ENCODE data around the gene ADAMTS2.
"Not testable (repeated sequence)": the region's sequence is repeated elsewhere in the genome, so short reads cannot be mapped to it uniquely, and the experiment has no call there.

The ADAMTS2 gene

DNA sequence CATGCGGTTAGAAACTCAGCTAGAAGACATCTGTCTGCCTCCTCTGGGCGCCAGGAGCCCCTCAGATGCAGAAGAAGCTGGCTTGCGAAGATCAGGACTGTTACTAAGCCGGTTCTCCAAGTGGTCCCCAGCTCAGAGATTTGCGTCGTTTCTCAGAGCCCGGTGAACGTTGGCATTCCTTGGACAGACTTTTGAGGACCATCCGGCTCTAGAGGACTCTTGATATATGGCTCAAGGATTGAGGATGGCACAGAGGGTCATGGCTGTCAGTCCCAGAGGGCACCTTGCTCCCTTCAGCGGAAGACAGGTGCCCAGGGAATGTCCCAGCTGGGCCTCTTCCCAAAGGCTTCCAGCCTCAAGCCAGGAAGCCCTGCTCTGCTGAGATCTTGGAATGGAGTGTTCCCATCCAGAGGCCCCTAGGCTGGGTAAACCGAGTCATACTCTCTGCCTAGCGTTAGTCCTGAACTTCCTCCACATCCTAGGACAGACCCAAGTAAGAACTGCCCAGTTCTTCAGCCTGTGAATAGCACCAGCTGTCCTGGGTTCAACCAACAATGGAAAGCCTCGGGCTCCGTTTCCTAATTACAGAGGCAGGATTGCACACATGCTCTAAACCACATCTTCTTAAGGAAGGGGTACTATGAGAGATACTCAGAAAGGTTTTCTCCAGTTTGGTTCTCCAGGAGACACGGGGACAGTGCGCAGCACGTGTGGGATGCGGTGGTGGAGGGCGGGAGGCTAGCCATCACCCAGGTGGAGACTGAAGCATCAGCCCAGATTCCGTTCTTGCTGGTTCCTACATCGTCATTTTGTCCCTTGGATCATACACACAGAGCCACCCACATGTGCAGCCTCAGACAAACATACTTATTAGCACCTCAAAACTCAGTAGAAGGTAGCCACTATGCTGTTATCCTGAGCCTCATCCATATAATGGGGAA, 233.7 kb downstream of the ADAMTS2 start:
- no peak for DNase-seq (ENCODE audit: low read depth, low spot score)

DNA sequence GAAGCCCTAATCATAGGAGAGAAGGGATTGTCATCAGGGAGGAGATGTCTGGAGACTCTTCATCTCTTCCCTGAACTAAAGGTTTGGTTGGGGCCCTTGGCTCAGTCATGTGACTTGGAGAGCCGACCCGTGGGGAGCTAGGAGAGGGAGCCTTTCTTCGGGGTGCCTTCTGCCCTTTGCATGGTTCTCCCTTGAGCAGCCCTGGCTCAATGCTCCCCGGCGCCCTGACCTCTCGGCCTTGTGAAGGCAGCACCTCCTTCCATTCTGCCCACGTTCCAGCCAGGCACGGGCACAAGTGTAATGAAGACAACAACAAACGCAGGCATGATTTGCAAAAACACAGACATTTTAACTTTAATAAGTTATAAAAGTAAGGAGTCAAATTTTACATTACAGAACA, 234.7 kb downstream of the ADAMTS2 start:
- no peak for DNase-seq (ENCODE audit: low read depth, low spot score)

GRCh38 chr5:179101282-179101681, 244.0 kb downstream of the ADAMTS2 start:
- DNase-seq (ENCODE audit: low read depth, low spot score) = not testable (repeated sequence)

DNA sequence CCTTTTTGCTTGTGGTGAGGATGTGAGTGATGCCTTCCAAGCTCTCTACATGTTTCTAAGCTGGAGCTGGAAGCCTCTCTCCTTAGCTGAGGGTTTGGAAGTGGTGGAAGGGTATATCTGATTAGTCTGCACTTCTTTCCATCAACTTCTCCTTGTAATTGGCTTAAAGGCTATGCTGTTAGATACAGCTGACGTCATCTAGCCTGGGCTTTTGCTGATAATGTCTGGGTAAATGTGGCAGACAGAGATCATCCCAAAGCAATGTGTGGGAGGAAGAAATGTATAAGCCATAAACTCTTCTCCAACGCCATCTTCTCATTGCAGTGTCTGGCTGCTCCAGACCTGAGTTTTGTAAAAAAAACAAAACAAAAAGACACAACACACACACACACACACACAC, 255.8 kb downstream of the ADAMTS2 start:
- no peak for DNase-seq (ENCODE audit: low read depth, low spot score)

GRCh38 chr5:179080724-179081123, 264.5 kb downstream of the ADAMTS2 start:
- no peak for DNase-seq (ENCODE audit: low read depth, low spot score)

- DNase-seq (ENCODE audit: low read depth, low spot score) = no peak
These were observed 265.9 kb downstream of the ADAMTS2 start for GRCh38 chr5:179079165-179079987.

GRCh38 chr5:179065703-179066102, 279.6 kb downstream of the ADAMTS2 start:
- no peak for DNase-seq (ENCODE audit: low read depth, low spot score)

GRCh38 chr5:179061025-179061424, 284.2 kb downstream of the ADAMTS2 start:
- DNase-seq (ENCODE audit: low read depth, low spot score) = no peak

Data from iPS DF 19.7 (cell line).